ENCODE data around the gene SLC4A5.
A peak's percentile ranks its signal among the peaks of the same experiment; 100 is the strongest.

The SLC4A5 gene

DNA sequence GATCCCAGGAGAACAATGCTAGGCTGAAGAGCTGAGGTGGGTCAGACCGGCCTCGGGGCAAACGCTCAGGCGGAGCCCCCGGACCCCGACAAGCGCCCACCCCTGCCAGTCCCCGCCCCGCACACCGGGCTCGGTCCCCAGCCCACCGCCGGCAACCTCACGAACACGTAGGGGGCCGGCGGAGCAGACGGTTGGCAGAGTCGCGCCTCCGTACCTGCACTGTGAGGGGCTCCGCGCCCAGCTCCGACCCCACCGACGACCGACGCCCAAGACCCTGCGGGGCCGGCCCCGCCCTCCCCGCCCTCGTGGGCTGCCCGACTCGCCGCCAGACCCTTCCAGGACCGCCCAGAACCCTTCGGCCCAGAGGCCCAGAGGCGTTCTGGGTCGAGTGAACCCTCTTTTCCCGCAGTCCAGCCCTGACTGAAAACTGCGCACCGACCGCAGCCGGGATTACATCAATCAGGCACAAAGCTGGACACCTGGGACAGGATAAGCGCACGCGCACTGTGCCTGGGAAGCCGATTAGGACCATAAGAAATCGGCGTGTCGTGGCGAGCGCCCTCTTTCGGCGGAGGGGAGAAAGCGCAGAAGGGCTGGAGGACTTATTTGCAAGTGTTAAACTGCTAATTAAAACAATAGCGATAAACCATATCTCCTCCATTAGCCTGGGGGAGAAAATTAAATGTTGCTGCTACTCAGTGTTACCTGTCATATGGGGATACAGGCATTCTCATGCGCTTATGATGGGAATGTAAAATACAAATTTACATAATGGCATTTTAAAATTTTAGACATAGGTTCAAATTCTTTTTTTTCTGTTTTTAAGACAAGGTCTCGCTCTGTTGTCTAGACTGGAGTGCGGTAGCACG, 48.6 kb upstream of the SLC4A5 start (continued):
- no peak for TF ChIP-seq ZNF302 (tag by site-specific recombination; IDR thresholded peaks at IDR 0.05; ENCODE audit: low read depth)
- no peak for TF ChIP-seq ZNF2 (tag by site-specific recombination; IDR thresholded peaks at IDR 0.05)
- TF ChIP-seq ZBTB8A (tag by site-specific recombination; IDR thresholded peaks at IDR 0.05): peak; percentile 43
- TF ChIP-seq, protein P1, sequence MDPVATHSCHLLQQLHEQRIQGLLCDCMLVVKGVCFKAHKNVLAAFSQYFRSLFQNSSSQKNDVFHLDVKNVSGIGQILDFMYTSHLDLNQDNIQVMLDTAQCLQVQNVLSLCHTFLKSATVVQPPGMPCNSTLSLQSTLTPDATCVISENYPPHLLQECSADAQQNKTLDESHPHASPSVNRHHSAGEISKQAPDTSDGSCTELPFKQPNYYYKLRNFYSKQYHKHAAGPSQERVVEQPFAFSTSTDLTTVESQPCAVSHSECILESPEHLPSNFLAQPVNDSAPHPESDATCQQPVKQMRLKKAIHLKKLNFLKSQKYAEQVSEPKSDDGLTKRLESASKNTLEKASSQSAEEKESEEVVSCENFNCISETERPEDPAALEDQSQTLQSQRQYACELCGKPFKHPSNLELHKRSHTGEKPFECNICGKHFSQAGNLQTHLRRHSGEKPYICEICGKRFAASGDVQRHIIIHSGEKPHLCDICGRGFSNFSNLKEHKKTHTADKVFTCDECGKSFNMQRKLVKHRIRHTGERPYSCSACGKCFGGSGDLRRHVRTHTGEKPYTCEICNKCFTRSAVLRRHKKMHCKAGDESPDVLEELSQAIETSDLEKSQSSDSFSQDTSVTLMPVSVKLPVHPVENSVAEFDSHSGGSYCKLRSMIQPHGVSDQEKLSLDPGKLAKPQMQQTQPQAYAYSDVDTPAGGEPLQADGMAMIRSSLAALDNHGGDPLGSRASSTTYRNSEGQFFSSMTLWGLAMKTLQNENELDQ (tag by site-specific recombination; IDR thresholded peaks at IDR 0.05; ENCODE audit: low read depth): no peak
- TF ChIP-seq ZNF174 (tag by site-specific recombination; IDR thresholded peaks at IDR 0.05): no peak
- no peak for TF ChIP-seq ZNF24 (tag by site-specific recombination; IDR thresholded peaks at IDR 0.05)
- TF ChIP-seq KLF16 (tag by site-specific recombination; IDR thresholded peaks at IDR 0.05): peak; percentile 73
- TF ChIP-seq ZNF292 (tag by site-specific recombination; IDR thresholded peaks at IDR 0.05; ENCODE audit: borderline replicate concordance, low read depth): no peak
- peak; percentile 31 for TF ChIP-seq ZNF654 (tag by site-specific recombination; IDR thresholded peaks at IDR 0.05; ENCODE audit: low read depth)
- peak; percentile 24; the same call in 1 of the 2 replicates for TF ChIP-seq EGR2 (tag by site-specific recombination; IDR thresholded peaks at IDR 0.05; ENCODE audit: low read depth)
- peak; percentile 56; the same call in 1 of the 2 replicates for TF ChIP-seq ZNF324 (tag by site-specific recombination; IDR thresholded peaks at IDR 0.05)
- no peak for TF ChIP-seq BCL11B (tag by site-specific recombination; IDR thresholded peaks at IDR 0.05; ENCODE audit: low read depth)
- TF ChIP-seq ZNF223 (tag by site-specific recombination; IDR thresholded peaks at IDR 0.05): no peak
- peak; percentile 100 for TF ChIP-seq ZNF335 (tag by site-specific recombination; conservative IDR thresholded peaks at IDR 0.05)
- TF ChIP-seq, protein P2, sequence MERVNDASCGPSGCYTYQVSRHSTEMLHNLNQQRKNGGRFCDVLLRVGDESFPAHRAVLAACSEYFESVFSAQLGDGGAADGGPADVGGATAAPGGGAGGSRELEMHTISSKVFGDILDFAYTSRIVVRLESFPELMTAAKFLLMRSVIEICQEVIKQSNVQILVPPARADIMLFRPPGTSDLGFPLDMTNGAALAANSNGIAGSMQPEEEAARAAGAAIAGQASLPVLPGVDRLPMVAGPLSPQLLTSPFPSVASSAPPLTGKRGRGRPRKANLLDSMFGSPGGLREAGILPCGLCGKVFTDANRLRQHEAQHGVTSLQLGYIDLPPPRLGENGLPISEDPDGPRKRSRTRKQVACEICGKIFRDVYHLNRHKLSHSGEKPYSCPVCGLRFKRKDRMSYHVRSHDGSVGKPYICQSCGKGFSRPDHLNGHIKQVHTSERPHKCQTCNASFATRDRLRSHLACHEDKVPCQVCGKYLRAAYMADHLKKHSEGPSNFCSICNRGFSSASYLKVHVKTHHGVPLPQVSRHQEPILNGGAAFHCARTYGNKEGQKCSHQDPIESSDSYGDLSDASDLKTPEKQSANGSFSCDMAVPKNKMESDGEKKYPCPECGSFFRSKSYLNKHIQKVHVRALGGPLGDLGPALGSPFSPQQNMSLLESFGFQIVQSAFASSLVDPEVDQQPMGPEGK (tag by site-specific recombination; IDR thresholded peaks at IDR 0.05): peak; percentile 32; the same call in 1 of the 2 replicates
- TF ChIP-seq ZNF501 (tag by site-specific recombination; IDR thresholded peaks at IDR 0.05): 0 out of 2 replicates have a peak, but pooled peaks have one; percentile 25
- TF ChIP-seq, protein P3, sequence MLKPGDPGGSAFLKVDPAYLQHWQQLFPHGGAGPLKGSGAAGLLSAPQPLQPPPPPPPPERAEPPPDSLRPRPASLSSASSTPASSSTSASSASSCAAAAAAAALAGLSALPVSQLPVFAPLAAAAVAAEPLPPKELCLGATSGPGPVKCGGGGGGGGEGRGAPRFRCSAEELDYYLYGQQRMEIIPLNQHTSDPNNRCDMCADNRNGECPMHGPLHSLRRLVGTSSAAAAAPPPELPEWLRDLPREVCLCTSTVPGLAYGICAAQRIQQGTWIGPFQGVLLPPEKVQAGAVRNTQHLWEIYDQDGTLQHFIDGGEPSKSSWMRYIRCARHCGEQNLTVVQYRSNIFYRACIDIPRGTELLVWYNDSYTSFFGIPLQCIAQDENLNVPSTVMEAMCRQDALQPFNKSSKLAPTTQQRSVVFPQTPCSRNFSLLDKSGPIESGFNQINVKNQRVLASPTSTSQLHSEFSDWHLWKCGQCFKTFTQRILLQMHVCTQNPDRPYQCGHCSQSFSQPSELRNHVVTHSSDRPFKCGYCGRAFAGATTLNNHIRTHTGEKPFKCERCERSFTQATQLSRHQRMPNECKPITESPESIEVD (tag by site-specific recombination; IDR thresholded peaks at IDR 0.05): no peak
- TF ChIP-seq ZNF202 (tag by site-specific recombination; IDR thresholded peaks at IDR 0.05; ENCODE audit: borderline replicate concordance): no peak
- TF ChIP-seq KLF8 (tag by site-specific recombination; IDR thresholded peaks at IDR 0.05): peak; percentile 94
- TF ChIP-seq SP2 (tag by site-specific recombination; IDR thresholded peaks at IDR 0.05): peak; percentile 42
- TF ChIP-seq KLF7 (tag by site-specific recombination; IDR thresholded peaks at IDR 0.05; ENCODE audit: borderline replicate concordance): peak; percentile 58; the same call in 1 of the 2 replicates
- TF ChIP-seq ZXDB (tag by site-specific recombination; IDR thresholded peaks at IDR 0.05): peak; percentile 49; the same call in 1 of the 2 replicates
- TF ChIP-seq, protein P4, sequence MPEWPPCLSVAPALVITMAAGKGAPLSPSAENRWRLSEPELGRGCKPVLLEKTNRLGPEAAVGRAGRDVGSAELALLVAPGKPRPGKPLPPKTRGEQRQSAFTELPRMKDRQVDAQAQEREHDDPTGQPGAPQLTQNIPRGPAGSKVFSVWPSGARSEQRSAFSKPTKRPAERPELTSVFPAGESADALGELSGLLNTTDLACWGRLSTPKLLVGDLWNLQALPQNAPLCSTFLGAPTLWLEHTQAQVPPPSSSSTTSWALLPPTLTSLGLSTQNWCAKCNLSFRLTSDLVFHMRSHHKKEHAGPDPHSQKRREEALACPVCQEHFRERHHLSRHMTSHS (tag by site-specific recombination; IDR thresholded peaks at IDR 0.05): no peak
- TF ChIP-seq KLF9 (tag by site-specific recombination; IDR thresholded peaks at IDR 0.05; ENCODE audit: low read depth): peak; percentile 79
- TF ChIP-seq IKZF3 (tag by site-specific recombination; IDR thresholded peaks at IDR 0.05): no peak
- peak; percentile 40; the same call in 1 of the 2 replicates for TF ChIP-seq ZBTB17 (tag by site-specific recombination; IDR thresholded peaks at IDR 0.05)
- no peak for TF ChIP-seq ZNF140 (tag by site-specific recombination; IDR thresholded peaks at IDR 0.05)
- TF ChIP-seq MYNN (tag by site-specific recombination; IDR thresholded peaks at IDR 0.05; ENCODE audit: borderline replicate concordance): no peak
- TF ChIP-seq TRIM28 (IDR thresholded peaks at IDR 0.05; ENCODE audit: borderline replicate concordance, low read length): 0 out of 2 replicates have a peak, but pooled peaks have one; percentile 13
- TF ChIP-seq, protein P5, sequence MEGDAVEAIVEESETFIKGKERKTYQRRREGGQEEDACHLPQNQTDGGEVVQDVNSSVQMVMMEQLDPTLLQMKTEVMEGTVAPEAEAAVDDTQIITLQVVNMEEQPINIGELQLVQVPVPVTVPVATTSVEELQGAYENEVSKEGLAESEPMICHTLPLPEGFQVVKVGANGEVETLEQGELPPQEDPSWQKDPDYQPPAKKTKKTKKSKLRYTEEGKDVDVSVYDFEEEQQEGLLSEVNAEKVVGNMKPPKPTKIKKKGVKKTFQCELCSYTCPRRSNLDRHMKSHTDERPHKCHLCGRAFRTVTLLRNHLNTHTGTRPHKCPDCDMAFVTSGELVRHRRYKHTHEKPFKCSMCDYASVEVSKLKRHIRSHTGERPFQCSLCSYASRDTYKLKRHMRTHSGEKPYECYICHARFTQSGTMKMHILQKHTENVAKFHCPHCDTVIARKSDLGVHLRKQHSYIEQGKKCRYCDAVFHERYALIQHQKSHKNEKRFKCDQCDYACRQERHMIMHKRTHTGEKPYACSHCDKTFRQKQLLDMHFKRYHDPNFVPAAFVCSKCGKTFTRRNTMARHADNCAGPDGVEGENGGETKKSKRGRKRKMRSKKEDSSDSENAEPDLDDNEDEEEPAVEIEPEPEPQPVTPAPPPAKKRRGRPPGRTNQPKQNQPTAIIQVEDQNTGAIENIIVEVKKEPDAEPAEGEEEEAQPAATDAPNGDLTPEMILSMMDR (tag by site-specific recombination; IDR thresholded peaks at IDR 0.05): peak; percentile 94
- TF ChIP-seq HOXC10 (CRISPR knock-in tag; IDR thresholded peaks at IDR 0.05): no peak

All from HEK293 (cell line).